OCI-LY1 (cell line): ENCODE results near the gene EEPD1.

Experiments
- H2AFZ ChIP-seq: fragments of 200-600 bp; sonication (generic), shearing (Covaris generic); 2 replicates; pipeline ENCODE4 v1.6.0; 2014; ENCODE audit warnings: antibody characterized with exemption, mild to moderate bottlenecking, low read length
- H3F3A ChIP-seq: fragments of 200-600 bp; sonication (generic), shearing (Covaris generic); 2 replicates; pipeline ENCODE4 v1.6.0; 2014; ENCODE audit warnings: mild to moderate bottlenecking, antibody characterized with exemption, low read length, moderate library complexity; ENCODE audit not compliant: insufficient read depth
- H3K27ac ChIP-seq: fragments of 200-600 bp; sonication (generic); 2 replicates; pipeline ENCODE4 v1.5.1; 2014; ENCODE audit warnings: low read length, mixed run types, mild to moderate bottlenecking, low read depth; ENCODE audit not compliant: poor library complexity, severe bottlenecking
- H3K27me3 ChIP-seq: fragments of 200-600 bp; sonication (generic); 2 replicates; pipeline ENCODE4 v1.6.0; 2014; ENCODE audit warnings: antibody characterized with exemption, mild to moderate bottlenecking, low read length, moderate library complexity; ENCODE audit not compliant: insufficient read depth
- H3K36me3 ChIP-seq: fragments of 200-600 bp; sonication (generic); 2 replicates; pipeline ENCODE4 v1.6.1; 2014; ENCODE audit warnings: mild to moderate bottlenecking, antibody characterized with exemption, low read length, moderate library complexity, mixed read lengths; ENCODE audit not compliant: insufficient read depth
- H3K4me1 ChIP-seq: fragments of 200-600 bp; sonication (generic); 2 replicates; pipeline ENCODE4 v1.5.1; 2014; ENCODE audit warnings: mild to moderate bottlenecking, low read length, moderate library complexity; ENCODE audit not compliant: insufficient read depth, severe bottlenecking
- H3K4me2 ChIP-seq: fragments of 200-600 bp; sonication (generic), shearing (Covaris generic); 2 replicates; pipeline ENCODE4 v1.6.1; 2014; ENCODE audit warnings: low read length
- H3K4me3 ChIP-seq: fragments of 200-600 bp; sonication (generic); 2 replicates; pipeline ENCODE4 v1.5.1; 2014; ENCODE audit warnings: low read length, low read depth, mild to moderate bottlenecking, mixed read lengths; ENCODE audit not compliant: poor library complexity, severe bottlenecking
- H3K79me2 ChIP-seq: fragments of 200-600 bp; shearing (Covaris generic); 2 replicates; pipeline ENCODE4 v1.6.1; 2016; ENCODE audit warnings: mixed run types, low read length, mixed read lengths; ENCODE audit not compliant: insufficient read depth
- H3K9ac ChIP-seq: fragments of 200-600 bp; sonication (generic), shearing (Covaris generic); 2 replicates; pipeline ENCODE4 v1.6.1; 2014; ENCODE audit warnings: mild to moderate bottlenecking, low read length, mixed read lengths
- H3K9me2 ChIP-seq: fragments of 200-600 bp; sonication (generic), shearing (Covaris generic); 2 replicates; pipeline ENCODE4 v1.6.1; 2014; ENCODE audit warnings: low read depth, mild to moderate bottlenecking, low read length, mixed read lengths
- H3K9me3 ChIP-seq: fragments of 200-600 bp; shearing (Covaris generic); 2 replicates; pipeline ENCODE4 v1.6.1; 2014; ENCODE audit warnings: low read length, mixed read lengths
- H4K20me1 ChIP-seq: fragments of 200-600 bp; sonication (generic), shearing (Covaris generic); 2 replicates; pipeline ENCODE4 v1.6.0; 2016; ENCODE audit warnings: mild to moderate bottlenecking, low read length; ENCODE audit not compliant: insufficient read depth
- EZH2 ChIP-seq: fragments of 200-600 bp; sonication (generic), shearing (Covaris generic); IDR thresholded peaks from 2 replicates; pipeline ENCODE4 v1.8.0; 2017; ENCODE audit warnings: borderline replicate concordance, mixed run types, mild to moderate bottlenecking, antibody characterized with exemption, low read length, moderate library complexity, mixed read lengths
- TF ChIP-seq, protein P1 (sequence below): fragments of 200-600 bp; sonication (generic), shearing (Covaris generic); IDR thresholded peaks from 2 replicates; pipeline ENCODE4 v1.5.1; 2017; ENCODE audit warnings: mild to moderate bottlenecking, antibody characterized with exemption, low read length, moderate library complexity, mixed read lengths

EEPD1 gene

DNA sequence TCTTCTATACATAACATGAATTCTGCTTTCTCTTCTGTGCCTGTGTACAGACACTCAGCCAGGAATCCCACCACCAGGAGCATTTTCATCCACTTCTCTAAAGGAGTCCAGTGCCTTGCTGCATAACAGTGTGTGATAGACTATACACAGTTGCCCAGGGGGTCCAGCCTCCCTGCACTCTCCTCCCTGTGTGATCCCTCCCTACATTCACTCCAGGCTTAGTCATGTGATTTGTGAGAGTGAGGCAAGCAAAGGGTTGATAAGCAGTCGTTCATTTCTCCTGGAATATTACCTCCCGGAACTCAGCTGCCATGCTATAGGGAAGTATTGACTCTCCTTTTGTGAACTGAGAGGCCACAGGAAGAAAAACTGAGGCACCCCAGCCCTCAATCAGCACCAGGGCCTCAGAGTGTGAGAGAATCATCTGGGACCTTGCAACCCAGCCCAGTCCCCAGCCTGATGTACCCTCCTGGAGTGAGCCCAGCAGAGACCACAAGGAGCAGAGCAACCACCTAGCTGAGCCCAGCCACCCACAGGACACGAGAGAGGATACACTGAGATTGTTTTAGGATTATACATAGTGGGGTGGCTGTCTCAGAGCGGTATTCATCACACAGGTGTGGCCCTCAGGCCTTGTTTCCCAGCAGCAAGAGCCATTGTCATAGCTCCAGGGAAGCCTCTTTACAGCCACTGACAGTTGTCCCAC lies 45.0 kb upstream of the EEPD1 start:
- no peak overlapping the region for H3K4me2 ChIP-seq

DNA sequence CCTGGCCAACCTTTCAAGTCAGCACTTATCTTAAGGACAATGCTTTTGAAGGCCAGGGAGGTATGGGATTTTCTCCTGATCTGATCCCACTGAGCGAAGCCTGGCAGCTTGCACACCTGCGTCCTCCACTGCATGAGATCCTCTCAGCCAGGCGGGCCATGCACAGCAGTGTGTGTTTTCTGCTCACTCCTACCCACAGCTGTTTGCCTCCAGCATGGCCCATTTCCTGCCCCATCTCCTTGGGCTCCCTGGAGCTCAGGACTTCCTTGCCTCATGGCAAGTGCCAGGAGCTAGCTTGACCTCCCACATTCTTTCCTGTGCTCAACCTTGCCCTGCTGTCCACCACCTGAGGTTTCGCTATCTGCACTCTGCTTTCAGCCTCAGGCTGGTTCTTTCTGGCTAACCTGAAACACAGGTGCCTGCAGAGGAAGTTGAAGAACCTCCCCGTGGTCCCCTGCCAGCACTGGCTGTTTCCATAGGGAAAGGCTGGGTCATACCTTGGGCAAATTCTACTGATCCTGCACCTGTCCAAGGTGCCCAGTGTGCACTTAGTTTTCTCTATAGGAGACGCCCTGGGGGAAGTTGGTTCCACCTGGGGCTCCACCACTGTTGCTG lies 43.9 kb upstream of the EEPD1 start:
- no peaks in the 10 kb centered on the region for H3F3A ChIP-seq
- no peak overlapping the region for H3K4me3 ChIP-seq
- H3K79me2 ChIP-seq: no peaks in the 10 kb centered on the region
- H3K36me3 ChIP-seq: no peaks in the 10 kb centered on the region
- no peak for TF ChIP-seq EZH2
- TF ChIP-seq, protein P1, sequence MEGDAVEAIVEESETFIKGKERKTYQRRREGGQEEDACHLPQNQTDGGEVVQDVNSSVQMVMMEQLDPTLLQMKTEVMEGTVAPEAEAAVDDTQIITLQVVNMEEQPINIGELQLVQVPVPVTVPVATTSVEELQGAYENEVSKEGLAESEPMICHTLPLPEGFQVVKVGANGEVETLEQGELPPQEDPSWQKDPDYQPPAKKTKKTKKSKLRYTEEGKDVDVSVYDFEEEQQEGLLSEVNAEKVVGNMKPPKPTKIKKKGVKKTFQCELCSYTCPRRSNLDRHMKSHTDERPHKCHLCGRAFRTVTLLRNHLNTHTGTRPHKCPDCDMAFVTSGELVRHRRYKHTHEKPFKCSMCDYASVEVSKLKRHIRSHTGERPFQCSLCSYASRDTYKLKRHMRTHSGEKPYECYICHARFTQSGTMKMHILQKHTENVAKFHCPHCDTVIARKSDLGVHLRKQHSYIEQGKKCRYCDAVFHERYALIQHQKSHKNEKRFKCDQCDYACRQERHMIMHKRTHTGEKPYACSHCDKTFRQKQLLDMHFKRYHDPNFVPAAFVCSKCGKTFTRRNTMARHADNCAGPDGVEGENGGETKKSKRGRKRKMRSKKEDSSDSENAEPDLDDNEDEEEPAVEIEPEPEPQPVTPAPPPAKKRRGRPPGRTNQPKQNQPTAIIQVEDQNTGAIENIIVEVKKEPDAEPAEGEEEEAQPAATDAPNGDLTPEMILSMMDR: no peak
- H3K9me3 ChIP-seq: no peaks in the 10 kb centered on the region
- H4K20me1 ChIP-seq: no peaks in the 10 kb centered on the region
- H3K9ac ChIP-seq: no peak overlapping the region
- no peaks in the 10 kb centered on the region for H3K9me2 ChIP-seq
- no peak overlapping the region for H3K27ac ChIP-seq
- no peak overlapping the region for H3K4me2 ChIP-seq
- no peaks in the 10 kb centered on the region for H3K4me1 ChIP-seq
- H3K27me3 ChIP-seq: no peaks in the 10 kb centered on the region
- no peak overlapping the region for H2AFZ ChIP-seq

More for the DNA sequence above, 45.0 kb upstream of the EEPD1 start:
- H3K9ac ChIP-seq: no peak overlapping the region
- H3K27me3 ChIP-seq: no peaks in the 10 kb centered on the region
- no peak overlapping the region for H2AFZ ChIP-seq
- H4K20me1 ChIP-seq: no peaks in the 10 kb centered on the region
- no peaks in the 10 kb centered on the region for H3K9me2 ChIP-seq
- H3K27ac ChIP-seq: no peak overlapping the region
- H3K4me3 ChIP-seq: no peak overlapping the region
- H3K79me2 ChIP-seq: no peaks in the 10 kb centered on the region
- H3K36me3 ChIP-seq: no peaks in the 10 kb centered on the region
- no peaks in the 10 kb centered on the region for H3F3A ChIP-seq
- TF ChIP-seq, protein P1: no peak
- TF ChIP-seq EZH2: no peak
- H3K9me3 ChIP-seq: no peaks in the 10 kb centered on the region
- no peaks in the 10 kb centered on the region for H3K4me1 ChIP-seq

DNA sequence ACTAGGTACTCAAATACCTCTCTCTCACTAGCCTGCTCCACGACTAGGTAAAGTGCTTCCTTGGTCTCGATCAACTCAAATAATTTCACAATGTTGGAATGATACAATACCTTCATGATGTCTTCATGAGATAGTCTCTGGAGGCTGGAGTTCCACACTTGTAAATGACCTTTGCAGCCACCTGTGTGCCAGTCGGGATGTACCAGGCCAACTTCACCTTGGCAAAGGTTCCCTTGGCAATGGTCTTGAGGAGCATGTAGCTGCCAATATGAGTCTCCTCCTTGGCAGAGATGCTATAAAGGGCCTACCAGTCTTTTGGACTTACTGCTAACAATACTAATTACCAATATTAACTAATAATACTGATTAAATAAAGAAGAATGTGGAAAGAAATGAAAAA lies 42.5 kb upstream of the EEPD1 start:
- no peaks in the 10 kb centered on the region for H3K9me3 ChIP-seq
- no peaks in the 10 kb centered on the region for H4K20me1 ChIP-seq
- no peaks in the 10 kb centered on the region for H3K36me3 ChIP-seq
- H3K9me2 ChIP-seq: no peaks in the 10 kb centered on the region
- no peak overlapping the region for H2AFZ ChIP-seq
- no peak overlapping the region for H3K9ac ChIP-seq
- no peaks in the 10 kb centered on the region for H3F3A ChIP-seq
- H3K27me3 ChIP-seq: no peaks in the 10 kb centered on the region
- H3K4me2 ChIP-seq: no peak overlapping the region
- no peak overlapping the region for H3K4me3 ChIP-seq
- TF ChIP-seq, protein P1: no peak
- TF ChIP-seq EZH2: no peak
- no peaks in the 10 kb centered on the region for H3K79me2 ChIP-seq
- no peaks in the 10 kb centered on the region for H3K4me1 ChIP-seq
- no peak overlapping the region for H3K27ac ChIP-seq
